LNCAP (cell line): ENCODE data around the gene HIRIP3.

Source experiments
- TF ChIP-seq, protein P1 (sequence below): fragments of 450-650 bp; IDR thresholded peaks from 2 replicates; pipeline ENCODE4 v1.5.1; 2017; ENCODE audit warnings: mild to moderate bottlenecking

Gene HIRIP3

GRCh38 chr16:29989111-29989858, 6.1 kb downstream of the HIRIP3 start:
- TF ChIP-seq, protein P1, sequence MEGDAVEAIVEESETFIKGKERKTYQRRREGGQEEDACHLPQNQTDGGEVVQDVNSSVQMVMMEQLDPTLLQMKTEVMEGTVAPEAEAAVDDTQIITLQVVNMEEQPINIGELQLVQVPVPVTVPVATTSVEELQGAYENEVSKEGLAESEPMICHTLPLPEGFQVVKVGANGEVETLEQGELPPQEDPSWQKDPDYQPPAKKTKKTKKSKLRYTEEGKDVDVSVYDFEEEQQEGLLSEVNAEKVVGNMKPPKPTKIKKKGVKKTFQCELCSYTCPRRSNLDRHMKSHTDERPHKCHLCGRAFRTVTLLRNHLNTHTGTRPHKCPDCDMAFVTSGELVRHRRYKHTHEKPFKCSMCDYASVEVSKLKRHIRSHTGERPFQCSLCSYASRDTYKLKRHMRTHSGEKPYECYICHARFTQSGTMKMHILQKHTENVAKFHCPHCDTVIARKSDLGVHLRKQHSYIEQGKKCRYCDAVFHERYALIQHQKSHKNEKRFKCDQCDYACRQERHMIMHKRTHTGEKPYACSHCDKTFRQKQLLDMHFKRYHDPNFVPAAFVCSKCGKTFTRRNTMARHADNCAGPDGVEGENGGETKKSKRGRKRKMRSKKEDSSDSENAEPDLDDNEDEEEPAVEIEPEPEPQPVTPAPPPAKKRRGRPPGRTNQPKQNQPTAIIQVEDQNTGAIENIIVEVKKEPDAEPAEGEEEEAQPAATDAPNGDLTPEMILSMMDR, result no peak

GRCh38 chr16:29988346-29989075, 6.9 kb downstream of the HIRIP3 start:
- TF ChIP-seq, protein P1, result no peak

DNA sequence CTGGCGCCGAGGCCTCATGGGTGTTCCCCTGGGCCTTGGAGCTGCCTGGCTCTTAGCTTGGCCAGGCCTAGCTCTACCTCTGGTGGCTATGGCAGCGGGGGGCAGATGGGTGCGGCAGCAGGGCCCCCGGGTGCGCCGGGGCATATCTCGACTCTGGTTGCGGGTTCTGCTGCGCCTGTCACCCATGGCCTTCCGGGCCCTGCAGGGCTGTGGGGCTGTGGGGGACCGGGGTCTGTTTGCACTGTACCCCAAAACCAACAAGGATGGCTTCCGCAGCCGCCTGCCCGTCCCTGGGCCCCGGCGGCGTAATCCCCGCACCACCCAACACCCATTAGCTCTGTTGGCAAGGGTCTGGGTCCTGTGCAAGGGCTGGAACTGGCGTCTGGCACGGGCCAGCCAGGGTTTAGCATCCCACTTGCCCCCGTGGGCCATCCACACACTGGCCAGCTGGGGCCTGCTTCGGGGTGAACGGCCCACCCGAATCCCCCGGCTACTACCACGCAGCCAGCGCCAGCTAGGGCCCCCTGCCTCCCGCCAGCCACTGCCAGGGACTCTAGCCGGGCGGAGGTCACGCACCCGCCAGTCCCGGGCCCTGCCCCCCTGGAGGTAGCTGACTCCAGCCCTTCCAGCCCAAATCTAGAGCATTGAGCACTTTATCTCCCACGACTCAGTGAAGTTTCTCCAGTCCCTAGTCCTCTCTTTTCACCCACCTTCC, 7.9 kb downstream of the HIRIP3 start:
- TF ChIP-seq, protein P1, result no peak

GRCh38 chr16:29986931-29987330, 8.5 kb downstream of the HIRIP3 start:
- TF ChIP-seq, protein P1, result no peak

- TF ChIP-seq, protein P1, result no peak
These were observed 9.2 kb downstream of the HIRIP3 start for GRCh38 chr16:29986231-29986630.

- TF ChIP-seq, protein P1, result no peak
These were observed 10.1 kb downstream of the HIRIP3 start for GRCh38 chr16:29985271-29985811.

DNA sequence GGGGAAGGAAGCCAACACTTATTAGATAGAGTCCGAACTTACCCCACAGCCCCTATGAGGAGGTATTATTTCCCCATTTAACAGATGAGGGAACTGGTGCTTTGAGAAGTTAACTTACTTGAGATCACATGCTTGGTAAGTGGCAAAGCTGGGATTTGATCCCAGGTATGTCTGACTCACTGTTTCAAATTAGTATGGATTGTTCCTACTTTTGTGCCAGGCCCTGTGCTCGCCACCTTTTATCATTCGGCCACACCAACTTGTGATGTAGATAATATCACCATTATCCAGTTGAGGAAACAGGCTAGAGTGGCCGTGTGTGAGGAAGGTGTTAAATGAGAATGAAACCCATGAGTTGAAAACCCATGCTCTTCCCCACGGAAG, 10.7 kb downstream of the HIRIP3 start:
- TF ChIP-seq, protein P1, result no peak
